HG03108 (cell line): Measurements from ENCODE around the gene TCF15.

Experiments used
- ATAC-seq: cut with Tn5 transposase; IDR thresholded peaks from one replicate; pipeline ENCODE4 v1.9.1; 2021; ENCODE audit warnings: moderate library complexity; ENCODE audit not compliant: unreplicated experiment

The TCF15 gene

GRCh38 chr20:610130-611046, at the start of gene TCF15:
TCF15 (minus strand) TSS chr20:610309; CDS start chr20:610237, 72 bp downstream.
- ATAC-seq: no peak

- no peak for ATAC-seq
Observed at GRCh38 chr20:658731-659291, 48.7 kb upstream of the TCF15 start.

- ATAC-seq: no peak
Observed at GRCh38 chr20:658202-658601, 48.1 kb upstream of the TCF15 start.

GRCh38 chr20:655726-656624, 45.9 kb upstream of the TCF15 start:
- ATAC-seq: no peak

- no peak for ATAC-seq
Observed at GRCh38 chr20:654417-654750, 44.3 kb upstream of the TCF15 start.

- ATAC-seq: no peak
Observed at GRCh38 chr20:653590-654416, 43.7 kb upstream of the TCF15 start.

- peak; percentile 91 for ATAC-seq
Observed at GRCh38 chr20:653110-653589, 43.0 kb upstream of the TCF15 start, which contains the start of gene SRXN1. SRXN1 (minus strand) TSS chr20:653200; CDS start chr20:653185, 15 bp downstream.

GRCh38 chr20:652615-653109, 42.6 kb upstream of the TCF15 start:
- ATAC-seq: no peak

- ATAC-seq: no peak
Observed at GRCh38 chr20:651713-652614, 41.9 kb upstream of the TCF15 start.

GRCh38 chr20:650954-651353, 40.8 kb upstream of the TCF15 start:
- no peak for ATAC-seq

GRCh38 chr20:650281-650680, 40.2 kb upstream of the TCF15 start:
- no peak for ATAC-seq

GRCh38 chr20:647479-648019, 37.4 kb upstream of the TCF15 start:
- no peak for ATAC-seq

- ATAC-seq: no peak
Observed at GRCh38 chr20:646868-647233, 36.7 kb upstream of the TCF15 start.

GRCh38 chr20:646107-646867, 36.2 kb upstream of the TCF15 start:
- no peak for ATAC-seq

GRCh38 chr20:645318-646106, 35.4 kb upstream of the TCF15 start:
- ATAC-seq: peak; percentile 55

- ATAC-seq: no peak
Observed at GRCh38 chr20:644692-645317, 34.7 kb upstream of the TCF15 start.
